ENCODE measurements around the gene FTO.

FTO gene

GRCh38 chr16:53711390-53711789, 7.4 kb downstream of the FTO start:
- H3K4me2 ChIP-seq (ENCODE audit: low read length), result no peak overlapping the region
- peaks cover 21% of the 10 kb centered on the region for H3K79me2 ChIP-seq
- no peak overlapping the region for H3K9ac ChIP-seq
- H3K4me1 ChIP-seq, result peaks cover 12% of the 10 kb centered on the region
- TF ChIP-seq CTCF (IDR thresholded peaks at IDR 0.05), result no peak
- H3K27me3 ChIP-seq (ENCODE audit: control insufficient read depth, insufficient read depth, low read length), result no peaks in the 10 kb centered on the region
- no peak overlapping the region for H3K4me3 ChIP-seq (ENCODE audit: low read depth, low read length)
- H3K27ac ChIP-seq, result no peak overlapping the region
- no peaks in the 10 kb centered on the region for H3K9me3 ChIP-seq (ENCODE audit: control insufficient read depth, low read length)
- no peaks in the 10 kb centered on the region for H3K36me3 ChIP-seq (ENCODE audit: control insufficient read depth, insufficient read depth, low read length)
- no peak overlapping the region for H2AFZ ChIP-seq

GRCh38 chr16:53712065-53712464, 8.1 kb downstream of the FTO start:
- no peaks in the 10 kb centered on the region for H3K36me3 ChIP-seq (ENCODE audit: control insufficient read depth, insufficient read depth, low read length)
- H3K4me2 ChIP-seq (ENCODE audit: low read length), result no peak overlapping the region
- TF ChIP-seq CTCF (IDR thresholded peaks at IDR 0.05), result no peak
- H3K9me3 ChIP-seq (ENCODE audit: control insufficient read depth, low read length), result no peaks in the 10 kb centered on the region
- H3K9ac ChIP-seq, result no peak overlapping the region
- H3K4me1 ChIP-seq, result peaks cover 12% of the 10 kb centered on the region
- H3K79me2 ChIP-seq, result peaks cover 16% of the 10 kb centered on the region
- H2AFZ ChIP-seq, result no peak overlapping the region
- H3K27ac ChIP-seq, result no peak overlapping the region
- H3K27me3 ChIP-seq (ENCODE audit: control insufficient read depth, insufficient read depth, low read length), result no peaks in the 10 kb centered on the region
- no peak overlapping the region for H3K4me3 ChIP-seq (ENCODE audit: low read depth, low read length)

DNA sequence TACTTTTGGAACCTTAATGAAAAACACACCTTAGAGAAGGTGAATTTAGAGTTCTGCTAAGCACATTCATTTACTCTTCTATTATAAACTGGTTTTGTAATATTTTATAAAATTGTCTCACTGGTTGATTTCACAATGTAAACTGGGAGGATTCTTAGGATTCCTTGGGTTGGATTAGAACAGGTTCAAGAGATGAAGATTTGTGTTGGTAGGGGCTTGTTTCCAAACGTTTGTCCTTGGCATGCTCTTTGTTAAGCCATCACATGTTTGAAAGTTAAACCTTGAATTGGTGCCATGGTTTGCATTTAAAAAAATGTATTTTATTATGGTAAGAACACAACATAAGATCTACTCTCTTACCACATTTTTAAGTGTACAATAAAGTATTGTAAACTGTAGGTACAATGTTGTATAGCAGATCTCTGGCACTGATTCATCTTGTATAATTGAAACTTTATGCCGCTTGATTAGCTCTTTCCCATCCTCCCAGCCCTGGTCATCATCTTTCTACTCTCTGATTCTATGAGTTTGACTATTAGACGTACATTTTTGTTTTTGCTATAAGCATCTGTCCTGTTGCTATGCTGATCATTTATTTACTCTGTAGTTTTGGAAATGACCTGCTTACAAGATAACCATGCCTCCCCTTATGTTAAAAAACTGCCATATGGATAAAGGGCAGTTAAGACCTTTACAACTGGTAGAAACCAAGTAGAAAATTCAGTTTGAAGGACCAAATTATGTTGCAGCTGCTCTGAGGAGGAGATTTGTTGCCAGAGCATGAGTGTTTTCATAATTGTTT, 9.6 kb downstream of the FTO start:
- H3K4me3 ChIP-seq (ENCODE audit: low read depth, low read length), result no peak overlapping the region
- peaks cover 9% of the 10 kb centered on the region for H3K79me2 ChIP-seq
- peaks cover 12% of the 10 kb centered on the region for H3K4me1 ChIP-seq
- no peaks in the 10 kb centered on the region for H3K27me3 ChIP-seq (ENCODE audit: control insufficient read depth, insufficient read depth, low read length)
- H3K4me2 ChIP-seq (ENCODE audit: low read length), result no peak overlapping the region
- H3K9me3 ChIP-seq (ENCODE audit: control insufficient read depth, low read length), result no peaks in the 10 kb centered on the region
- TF ChIP-seq CTCF (IDR thresholded peaks at IDR 0.05), result no peak
- H3K36me3 ChIP-seq (ENCODE audit: control insufficient read depth, insufficient read depth, low read length), result no peaks in the 10 kb centered on the region
- H2AFZ ChIP-seq, result no peak overlapping the region
- no peak overlapping the region for H3K27ac ChIP-seq
- no peak overlapping the region for H3K9ac ChIP-seq

DNA sequence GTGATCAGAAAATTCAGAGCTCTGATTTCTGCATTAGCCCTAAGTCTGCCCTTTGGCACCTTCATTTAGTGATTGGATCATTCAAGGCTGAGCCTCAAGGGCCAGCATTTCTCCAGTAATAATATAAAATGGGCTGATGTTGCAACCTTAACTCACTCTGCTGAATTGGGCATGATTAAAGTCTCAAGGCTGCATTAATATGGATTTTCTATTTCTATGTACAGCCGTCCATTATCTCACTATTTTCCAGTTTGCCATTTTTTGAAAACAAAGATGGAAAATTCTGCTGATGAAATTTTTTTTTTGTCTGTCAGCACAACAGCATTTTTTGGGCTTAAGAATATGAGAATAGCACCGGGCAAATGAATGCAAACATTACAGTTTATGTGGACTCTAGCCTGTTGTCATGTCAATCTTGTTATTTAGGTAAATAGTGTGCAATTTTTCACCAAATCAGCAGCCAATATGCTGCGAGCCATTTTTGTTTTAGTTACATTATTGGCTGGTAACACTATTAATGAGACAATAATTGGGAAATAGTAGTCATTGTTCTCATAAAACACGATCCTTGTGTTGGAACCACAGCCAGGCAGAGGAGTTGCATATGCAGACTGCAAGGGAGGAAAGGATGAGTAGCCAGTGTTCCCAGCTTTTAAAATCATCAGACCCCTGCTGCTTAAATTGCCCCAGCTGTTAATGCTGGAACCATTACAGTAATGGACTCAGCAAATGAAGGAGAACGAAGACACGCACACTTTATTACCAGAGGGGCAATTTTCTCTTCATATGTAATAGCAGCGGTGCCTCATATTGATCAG, 10.5 kb downstream of the FTO start:
- Histone ChIP-seq H3K4me3 (ENCODE audit: low read depth, low read length) (no peak overlapping the region), H3K36me3 (ENCODE audit: control insufficient read depth, insufficient read depth, low read length) (no peaks in the 10 kb centered on the region), H3K27me3 (ENCODE audit: control insufficient read depth, insufficient read depth, low read length) (no peaks in the 10 kb centered on the region), H3K9ac (no peak overlapping the region), H3K4me2 (ENCODE audit: low read length) (no peak overlapping the region), H3K27ac (no peak overlapping the region), H3K4me1 (peaks cover 12% of the 10 kb centered on the region), H3K79me2 (peaks cover 5% of the 10 kb centered on the region), H3K9me3 (ENCODE audit: control insufficient read depth, low read length) (no peaks in the 10 kb centered on the region), H2AFZ (no peak overlapping the region)
- no peak for TF ChIP-seq CTCF (IDR thresholded peaks at IDR 0.05)

Measured in parathyroid adenoma (tissue), 2 donors.